WTC11 (cell line): ENCODE data around the gene B3GAT3. TPM values are rescaled to one million over a fixed set of nuclear protein-coding genes. Genes with fewer than 3 reads are reported as not detected.

Experiments
- ATAC-seq: fragments of 200-7000 bp; cut with Tn5 transposase; 2 replicates; pipeline ENCODE4 v1.10.0; 2021; ENCODE audit warnings: mild to moderate bottlenecking, moderate library complexity
- CTCF ChIA-PET: fragments of 300-600 bp; sonication (Branson Sonifier 250); formaldehyde crosslinking; loops from one replicate; lab custom pipeline; 2021; ENCODE audit warnings: antibody characterized with exemption; lab: Charles Lee
- POLR2A ChIA-PET: fragments of 350-600 bp; sonication (Branson Sonifier 250); formaldehyde crosslinking; loops from one replicate; lab custom pipeline; 2021; ENCODE audit warnings: antibody characterized with exemption; lab: Charles Lee
- DNase-seq: peaks from one replicate; pipeline ENCODE4 v3.0.0; 2021; ENCODE audit warnings: low spot score
- H3K27ac Mint-ChIP-seq: 2 replicates; pipeline ENCODE4 v1.8.0; 2021; ENCODE audit warnings: mixed read lengths
- H3K27me3 Mint-ChIP-seq: 2 replicates; pipeline ENCODE4 v1.8.0; 2021; ENCODE audit warnings: low read depth, mild to moderate bottlenecking, moderate library complexity, mixed read lengths
- H3K36me3 Mint-ChIP-seq: 2 replicates; pipeline ENCODE4 v1.8.0; 2021; ENCODE audit warnings: mixed read lengths
- H3K4me1 Mint-ChIP-seq: 2 replicates; pipeline ENCODE4 v1.8.0; 2022; ENCODE audit warnings: mixed read lengths
- H3K4me3 Mint-ChIP-seq: 2 replicates; pipeline ENCODE4 v1.8.0; 2021; ENCODE audit warnings: mild to moderate bottlenecking, moderate library complexity, mixed read lengths
- H3K9me3 Mint-ChIP-seq: 2 replicates; pipeline ENCODE4 v1.8.0; 2021; ENCODE audit warnings: mixed read lengths
- ATF1 ChIP-seq: sonication (generic); formaldehyde crosslinking; IDR thresholded peaks from 2 replicates; pipeline ENCODE4 v1.8.1; 2023; ENCODE audit warnings: mild to moderate bottlenecking, moderate library complexity, missing genetic modification reagents
- CBFB ChIP-seq: sonication (generic); formaldehyde crosslinking; IDR thresholded peaks from 2 replicates; pipeline ENCODE4 v1.8.1; 2022; ENCODE audit warnings: mild to moderate bottlenecking, low read depth, missing genetic modification reagents
- CREB1 ChIP-seq: sonication (generic); formaldehyde crosslinking; IDR thresholded peaks from 2 replicates; pipeline ENCODE4 v1.8.0; 2023; ENCODE audit warnings: mild to moderate bottlenecking, missing genetic modification reagents
- ETV6 ChIP-seq: sonication (generic); formaldehyde crosslinking; IDR thresholded peaks from 2 replicates; pipeline ENCODE4 v1.8.1; 2022; ENCODE audit warnings: mild to moderate bottlenecking, missing genetic modification reagents
- FOXJ3 ChIP-seq: sonication (generic); formaldehyde crosslinking; IDR thresholded peaks from 2 replicates; pipeline ENCODE4 v1.9.0; 2021; ENCODE audit warnings: missing genetic modification reagents, mild to moderate bottlenecking, borderline replicate concordance
- FOXP1 ChIP-seq: sonication (generic); formaldehyde crosslinking; IDR thresholded peaks from 2 replicates; pipeline ENCODE4 v1.8.0; 2022; ENCODE audit warnings: missing genetic modification reagents, mild to moderate bottlenecking, moderate library complexity, borderline replicate concordance
- GTF2I ChIP-seq: fragments of 250-450 bp; sonication (Bioruptor Pico); conservative IDR thresholded peaks from 2 replicates; pipeline ENCODE4 v1.4.0; 2021; ENCODE audit warnings: mild to moderate bottlenecking
- HMGA2 ChIP-seq: fragments of 250-450 bp; sonication (Bioruptor Pico); IDR thresholded peaks from 2 replicates; pipeline ENCODE4 v1.4.0; 2021; ENCODE audit warnings: mild to moderate bottlenecking, moderate library complexity
- MXD4 ChIP-seq: fragments of 250-450 bp; sonication (Bioruptor Pico); IDR thresholded peaks from 2 replicates; pipeline ENCODE4 v1.8.0; 2021; ENCODE audit warnings: mild to moderate bottlenecking, moderate library complexity, borderline replicate concordance
- MYBL2 ChIP-seq: sonication (generic); formaldehyde crosslinking; IDR thresholded peaks from 2 replicates; pipeline ENCODE4 v1.8.1; 2023; ENCODE audit warnings: mild to moderate bottlenecking, moderate library complexity, missing genetic modification reagents
- NR2C2 ChIP-seq: sonication (generic); formaldehyde crosslinking; IDR thresholded peaks from 2 replicates; pipeline ENCODE4 v1.8.0; 2022; ENCODE audit warnings: mild to moderate bottlenecking, missing genetic modification reagents
- PRRX2 ChIP-seq: fragments of 250-450 bp; sonication (Bioruptor Pico); IDR thresholded peaks from 2 replicates; pipeline ENCODE4 v1.8.0; 2021; ENCODE audit warnings: mild to moderate bottlenecking
- RELA ChIP-seq: sonication (generic); formaldehyde crosslinking; IDR thresholded peaks from 2 replicates; pipeline ENCODE4 v1.8.1; 2022; ENCODE audit warnings: missing genetic modification reagents, mild to moderate bottlenecking, borderline replicate concordance
- SMAD4 ChIP-seq: sonication (generic); formaldehyde crosslinking; IDR thresholded peaks from 2 replicates; pipeline ENCODE4 v1.8.0; 2022; ENCODE audit warnings: mild to moderate bottlenecking, missing genetic modification reagents
- total RNA-seq: library from RNA; stranded (reverse); gene quantifications from 3 replicates; pipeline ENCODE4 v1.2.3, GENCODE V29; 2021
- TF ChIP-seq, protein P1 (sequence below): sonication (generic); formaldehyde crosslinking; IDR thresholded peaks from 2 replicates; pipeline ENCODE4 v1.8.0; 2023; ENCODE audit warnings: missing genetic modification reagents
- TF ChIP-seq, protein P2 (sequence below): fragments of 250-450 bp; sonication (Bioruptor Pico); IDR thresholded peaks from 2 replicates; pipeline ENCODE4 v1.8.0; 2021; ENCODE audit warnings: mild to moderate bottlenecking
- TF ChIP-seq, protein P3 (sequence below): fragments of 250-450 bp; sonication (Bioruptor Pico); IDR thresholded peaks from 2 replicates; pipeline ENCODE4 v1.9.0; 2021; ENCODE audit warnings: mild to moderate bottlenecking, borderline replicate concordance
- TF ChIP-seq, protein P4 (sequence below): sonication (generic); formaldehyde crosslinking; IDR thresholded peaks from 2 replicates; pipeline ENCODE4 v1.8.0; 2022; ENCODE audit warnings: mild to moderate bottlenecking, missing genetic modification reagents
- TF ChIP-seq, protein P5 (sequence below): sonication (generic); formaldehyde crosslinking; IDR thresholded peaks from 2 replicates; pipeline ENCODE4 v1.8.1; 2022; ENCODE audit warnings: missing genetic modification reagents, borderline replicate concordance
- TF ChIP-seq, protein P6 (sequence below): sonication (generic); formaldehyde crosslinking; IDR thresholded peaks from 2 replicates; pipeline ENCODE4 v1.8.0; 2022; ENCODE audit warnings: mild to moderate bottlenecking, missing genetic modification reagents
- TF ChIP-seq, protein P7 (sequence below): sonication (generic); formaldehyde crosslinking; IDR thresholded peaks from 2 replicates; pipeline ENCODE4 v1.8.1; 2023; ENCODE audit warnings: mild to moderate bottlenecking, missing genetic modification reagents

The B3GAT3 gene
- total RNA-seq, 1 experiment from 2014 or later = 43.9 TPM

DNA sequence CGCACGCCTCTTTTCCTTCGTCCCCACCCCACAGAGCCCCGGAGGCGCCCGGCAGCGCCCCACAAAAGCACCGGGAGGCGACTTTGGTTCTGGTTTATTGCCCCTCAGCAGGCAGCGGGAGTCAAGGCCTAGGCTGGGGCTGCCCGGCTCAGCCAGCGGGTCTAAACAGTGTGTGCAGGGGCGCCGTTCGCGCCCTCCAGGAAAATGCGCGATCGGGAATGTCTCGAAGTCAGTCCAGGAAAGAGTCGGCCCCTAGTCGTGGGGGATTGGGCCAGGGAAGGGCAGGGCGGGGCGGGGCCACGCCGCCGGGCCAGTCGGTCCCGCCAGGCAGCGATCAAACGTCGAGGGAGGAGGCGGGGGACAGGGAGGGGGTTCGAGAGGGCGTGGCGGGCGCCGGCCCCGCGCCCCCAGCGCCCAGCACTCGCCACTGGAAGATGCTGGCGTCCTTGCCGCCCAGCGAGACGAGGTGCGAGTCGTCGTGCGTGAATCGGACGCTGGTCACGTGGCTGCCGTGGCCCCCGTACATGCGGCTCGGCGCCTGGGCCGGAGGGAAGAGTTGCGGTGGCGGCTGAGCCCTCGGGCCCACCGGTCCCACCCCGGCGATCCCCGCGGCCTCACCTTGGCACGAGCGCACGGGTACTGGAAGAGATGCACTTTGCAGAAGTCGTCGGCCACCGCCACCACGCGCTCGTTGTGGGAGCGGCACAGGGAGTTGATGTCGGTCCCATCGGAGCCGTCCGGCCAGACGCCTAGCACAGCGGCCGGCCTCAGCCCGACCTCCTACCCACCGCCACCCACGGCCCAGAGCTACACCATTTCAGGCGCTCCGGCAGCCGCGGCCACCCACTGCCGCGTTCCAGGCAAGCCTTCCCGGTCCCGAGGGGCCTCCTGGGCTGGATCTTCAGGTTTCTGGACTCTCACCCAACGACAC is 19.4 kb downstream of the B3GAT3 start:
- Mint-ChIP-seq H3K4me3 (peak overlapping the region; percentile 91), H3K27ac (peak overlapping the region; percentile 98), H3K9me3 (no peaks in the 10 kb centered on the region), H3K27me3 (peaks cover 26% of the 10 kb centered on the region), H3K36me3 (peaks cover 32% of the 10 kb centered on the region), H3K4me1 (peaks cover 54% of the 10 kb centered on the region)
- ChIA-PET POLR2A (interaction anchor here (0.6 to 3.1 kb wide), 18 partner anchors 9 to 252 kb away, joined by 3 to 53 read pairs (median 4); partner anchors contain the start of genes B3GAT3, BSCL2, C11orf98 and CSKMT), CTCF (interaction anchor here (0.7 to 8.9 kb wide), 11 partner anchors 9 to 208 kb away, joined by 3 to 74 read pairs (median 6); partner anchors contain the start of genes B3GAT3, EEF1G, EML3 and HNRNPUL2)
- DNase-seq (peak; percentile 77), ATAC-seq (peak; percentile 20)
- TF ChIP-seq GTF2I (CRISPR knock-in tag) (no peak), FOXJ3 (no peak), NR2C2 (CRISPR knock-in tag) (peak; percentile 59; the same call in 1 of the 2 replicates), MYBL2 (CRISPR knock-in tag) (peak; percentile 88; the same call in 1 of the 2 replicates), ETV6 (CRISPR knock-in tag) (peak; percentile 58; the same call in 1 of the 2 replicates), CBFB (CRISPR knock-in tag) (0 out of 2 replicates have a peak, but pooled peaks have one; percentile 50), MXD4 (CRISPR knock-in tag) (no peak), ATF1 (peak; percentile 21; the same call in 1 of the 2 replicates), HMGA2 (CRISPR knock-in tag) (no peak), FOXP1 (CRISPR knock-in tag) (peak; percentile 88), SMAD4 (CRISPR knock-in tag) (no peak), PRRX2 (CRISPR knock-in tag) (no peak), RELA (CRISPR knock-in tag) (0 out of 2 replicates have a peak, but pooled peaks have one; percentile 69), CREB1 (CRISPR knock-in tag) (peak; percentile 80; the same call in 1 of the 2 replicates)
- TF ChIP-seq, protein P1, sequence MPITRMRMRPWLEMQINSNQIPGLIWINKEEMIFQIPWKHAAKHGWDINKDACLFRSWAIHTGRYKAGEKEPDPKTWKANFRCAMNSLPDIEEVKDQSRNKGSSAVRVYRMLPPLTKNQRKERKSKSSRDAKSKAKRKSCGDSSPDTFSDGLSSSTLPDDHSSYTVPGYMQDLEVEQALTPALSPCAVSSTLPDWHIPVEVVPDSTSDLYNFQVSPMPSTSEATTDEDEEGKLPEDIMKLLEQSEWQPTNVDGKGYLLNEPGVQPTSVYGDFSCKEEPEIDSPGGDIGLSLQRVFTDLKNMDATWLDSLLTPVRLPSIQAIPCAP (CRISPR knock-in tag) = peak; percentile 69; the same call in 1 of the 2 replicates
- TF ChIP-seq, protein P2, sequence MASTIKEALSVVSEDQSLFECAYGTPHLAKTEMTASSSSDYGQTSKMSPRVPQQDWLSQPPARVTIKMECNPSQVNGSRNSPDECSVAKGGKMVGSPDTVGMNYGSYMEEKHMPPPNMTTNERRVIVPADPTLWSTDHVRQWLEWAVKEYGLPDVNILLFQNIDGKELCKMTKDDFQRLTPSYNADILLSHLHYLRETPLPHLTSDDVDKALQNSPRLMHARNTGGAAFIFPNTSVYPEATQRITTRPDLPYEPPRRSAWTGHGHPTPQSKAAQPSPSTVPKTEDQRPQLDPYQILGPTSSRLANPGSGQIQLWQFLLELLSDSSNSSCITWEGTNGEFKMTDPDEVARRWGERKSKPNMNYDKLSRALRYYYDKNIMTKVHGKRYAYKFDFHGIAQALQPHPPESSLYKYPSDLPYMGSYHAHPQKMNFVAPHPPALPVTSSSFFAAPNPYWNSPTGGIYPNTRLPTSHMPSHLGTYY (CRISPR knock-in tag) = no peak
- TF ChIP-seq, protein P3, sequence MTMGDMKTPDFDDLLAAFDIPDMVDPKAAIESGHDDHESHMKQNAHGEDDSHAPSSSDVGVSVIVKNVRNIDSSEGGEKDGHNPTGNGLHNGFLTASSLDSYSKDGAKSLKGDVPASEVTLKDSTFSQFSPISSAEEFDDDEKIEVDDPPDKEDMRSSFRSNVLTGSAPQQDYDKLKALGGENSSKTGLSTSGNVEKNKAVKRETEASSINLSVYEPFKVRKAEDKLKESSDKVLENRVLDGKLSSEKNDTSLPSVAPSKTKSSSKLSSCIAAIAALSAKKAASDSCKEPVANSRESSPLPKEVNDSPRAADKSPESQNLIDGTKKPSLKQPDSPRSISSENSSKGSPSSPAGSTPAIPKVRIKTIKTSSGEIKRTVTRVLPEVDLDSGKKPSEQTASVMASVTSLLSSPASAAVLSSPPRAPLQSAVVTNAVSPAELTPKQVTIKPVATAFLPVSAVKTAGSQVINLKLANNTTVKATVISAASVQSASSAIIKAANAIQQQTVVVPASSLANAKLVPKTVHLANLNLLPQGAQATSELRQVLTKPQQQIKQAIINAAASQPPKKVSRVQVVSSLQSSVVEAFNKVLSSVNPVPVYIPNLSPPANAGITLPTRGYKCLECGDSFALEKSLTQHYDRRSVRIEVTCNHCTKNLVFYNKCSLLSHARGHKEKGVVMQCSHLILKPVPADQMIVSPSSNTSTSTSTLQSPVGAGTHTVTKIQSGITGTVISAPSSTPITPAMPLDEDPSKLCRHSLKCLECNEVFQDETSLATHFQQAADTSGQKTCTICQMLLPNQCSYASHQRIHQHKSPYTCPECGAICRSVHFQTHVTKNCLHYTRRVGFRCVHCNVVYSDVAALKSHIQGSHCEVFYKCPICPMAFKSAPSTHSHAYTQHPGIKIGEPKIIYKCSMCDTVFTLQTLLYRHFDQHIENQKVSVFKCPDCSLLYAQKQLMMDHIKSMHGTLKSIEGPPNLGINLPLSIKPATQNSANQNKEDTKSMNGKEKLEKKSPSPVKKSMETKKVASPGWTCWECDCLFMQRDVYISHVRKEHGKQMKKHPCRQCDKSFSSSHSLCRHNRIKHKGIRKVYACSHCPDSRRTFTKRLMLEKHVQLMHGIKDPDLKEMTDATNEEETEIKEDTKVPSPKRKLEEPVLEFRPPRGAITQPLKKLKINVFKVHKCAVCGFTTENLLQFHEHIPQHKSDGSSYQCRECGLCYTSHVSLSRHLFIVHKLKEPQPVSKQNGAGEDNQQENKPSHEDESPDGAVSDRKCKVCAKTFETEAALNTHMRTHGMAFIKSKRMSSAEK = no peak
- TF ChIP-seq, protein P4, sequence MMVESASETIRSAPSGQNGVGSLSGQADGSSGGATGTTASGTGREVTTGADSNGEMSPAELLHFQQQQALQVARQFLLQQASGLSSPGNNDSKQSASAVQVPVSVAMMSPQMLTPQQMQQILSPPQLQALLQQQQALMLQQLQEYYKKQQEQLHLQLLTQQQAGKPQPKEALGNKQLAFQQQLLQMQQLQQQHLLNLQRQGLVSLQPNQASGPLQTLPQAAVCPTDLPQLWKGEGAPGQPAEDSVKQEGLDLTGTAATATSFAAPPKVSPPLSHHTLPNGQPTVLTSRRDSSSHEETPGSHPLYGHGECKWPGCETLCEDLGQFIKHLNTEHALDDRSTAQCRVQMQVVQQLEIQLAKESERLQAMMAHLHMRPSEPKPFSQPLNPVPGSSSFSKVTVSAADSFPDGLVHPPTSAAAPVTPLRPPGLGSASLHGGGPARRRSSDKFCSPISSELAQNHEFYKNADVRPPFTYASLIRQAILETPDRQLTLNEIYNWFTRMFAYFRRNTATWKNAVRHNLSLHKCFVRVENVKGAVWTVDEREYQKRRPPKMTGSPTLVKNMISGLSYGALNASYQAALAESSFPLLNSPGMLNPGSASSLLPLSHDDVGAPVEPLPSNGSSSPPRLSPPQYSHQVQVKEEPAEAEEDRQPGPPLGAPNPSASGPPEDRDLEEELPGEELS = peak; percentile 36; the same call in 1 of the 2 replicates
- TF ChIP-seq, protein P5, sequence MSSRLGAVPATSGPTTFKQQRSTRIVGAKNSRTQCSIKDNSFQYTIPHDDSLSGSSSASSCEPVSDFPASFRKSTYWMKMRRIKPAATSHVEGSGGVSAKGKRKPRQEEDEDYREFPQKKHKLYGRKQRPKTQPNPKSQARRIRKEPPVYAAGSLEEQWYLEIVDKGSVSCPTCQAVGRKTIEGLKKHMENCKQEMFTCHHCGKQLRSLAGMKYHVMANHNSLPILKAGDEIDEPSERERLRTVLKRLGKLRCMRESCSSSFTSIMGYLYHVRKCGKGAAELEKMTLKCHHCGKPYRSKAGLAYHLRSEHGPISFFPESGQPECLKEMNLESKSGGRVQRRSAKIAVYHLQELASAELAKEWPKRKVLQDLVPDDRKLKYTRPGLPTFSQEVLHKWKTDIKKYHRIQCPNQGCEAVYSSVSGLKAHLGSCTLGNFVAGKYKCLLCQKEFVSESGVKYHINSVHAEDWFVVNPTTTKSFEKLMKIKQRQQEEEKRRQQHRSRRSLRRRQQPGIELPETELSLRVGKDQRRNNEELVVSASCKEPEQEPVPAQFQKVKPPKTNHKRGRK (CRISPR knock-in tag) = no peak
- TF ChIP-seq, protein P6, sequence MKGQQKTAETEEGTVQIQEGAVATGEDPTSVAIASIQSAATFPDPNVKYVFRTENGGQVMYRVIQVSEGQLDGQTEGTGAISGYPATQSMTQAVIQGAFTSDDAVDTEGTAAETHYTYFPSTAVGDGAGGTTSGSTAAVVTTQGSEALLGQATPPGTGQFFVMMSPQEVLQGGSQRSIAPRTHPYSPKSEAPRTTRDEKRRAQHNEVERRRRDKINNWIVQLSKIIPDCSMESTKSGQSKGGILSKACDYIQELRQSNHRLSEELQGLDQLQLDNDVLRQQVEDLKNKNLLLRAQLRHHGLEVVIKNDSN (CRISPR knock-in tag) = peak; percentile 93
- TF ChIP-seq, protein P7, sequence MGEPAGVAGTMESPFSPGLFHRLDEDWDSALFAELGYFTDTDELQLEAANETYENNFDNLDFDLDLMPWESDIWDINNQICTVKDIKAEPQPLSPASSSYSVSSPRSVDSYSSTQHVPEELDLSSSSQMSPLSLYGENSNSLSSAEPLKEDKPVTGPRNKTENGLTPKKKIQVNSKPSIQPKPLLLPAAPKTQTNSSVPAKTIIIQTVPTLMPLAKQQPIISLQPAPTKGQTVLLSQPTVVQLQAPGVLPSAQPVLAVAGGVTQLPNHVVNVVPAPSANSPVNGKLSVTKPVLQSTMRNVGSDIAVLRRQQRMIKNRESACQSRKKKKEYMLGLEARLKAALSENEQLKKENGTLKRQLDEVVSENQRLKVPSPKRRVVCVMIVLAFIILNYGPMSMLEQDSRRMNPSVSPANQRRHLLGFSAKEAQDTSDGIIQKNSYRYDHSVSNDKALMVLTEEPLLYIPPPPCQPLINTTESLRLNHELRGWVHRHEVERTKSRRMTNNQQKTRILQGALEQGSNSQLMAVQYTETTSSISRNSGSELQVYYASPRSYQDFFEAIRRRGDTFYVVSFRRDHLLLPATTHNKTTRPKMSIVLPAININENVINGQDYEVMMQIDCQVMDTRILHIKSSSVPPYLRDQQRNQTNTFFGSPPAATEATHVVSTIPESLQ = no peak
